Endothelial cell of umbilical vein (primary cell): Measurements from ENCODE around the gene SKA1. TPM values are rescaled to one million over a fixed set of nuclear protein-coding genes. Genes with fewer than 3 reads are reported as not detected.
A peak's percentile ranks its signal among the peaks of the same experiment; 100 is the strongest.

Experiments used
- BruUV-seq: library from RNA; stranded (reverse); fragments of 400-500 nt; replicated peaks from 2 replicates; lab custom pipeline; 2021; lab: Mats Ljungman, UMichigan
- CTCF ChIA-PET: fragments of 300-600, 350-600 bp; sonication (Branson Sonifier 250); formaldehyde crosslinking; loops from one replicate; lab custom pipeline; 2021; ENCODE audit warnings: antibody characterized with exemption, inconsistent platforms; lab: Charles Lee
- POLR2A ChIA-PET: fragments of 300-600, 350-600 bp; sonication (Branson Sonifier 250); formaldehyde crosslinking; loops from one replicate; lab custom pipeline; 2021; ENCODE audit warnings: antibody characterized with exemption, inconsistent platforms; lab: Charles Lee
- DNase-seq: peaks from one replicate; pipeline ENCODE4 v3.0.0-alpha.2; 2011; ENCODE audit warnings: low read depth, low spot score
- FAIRE-seq: peaks from 2 replicates; lab custom pipeline; 2011; peaks lifted over from hg19 to GRCh38; lab: Jason Lieb, UNC
- H2AFZ ChIP-seq: 2 replicates; pipeline ENCODE4 v1.6.0; 2012; ENCODE audit warnings: low read depth, low read length, control low read depth, inconsistent platforms
- H3K27ac ChIP-seq: 2 replicates; pipeline ENCODE4 v1.5.1; 2011; ENCODE audit warnings: low read depth, mild to moderate bottlenecking, control low read depth, low read length, moderate library complexity; ENCODE audit not compliant: insufficient read depth
- H3K27me3 ChIP-seq, 2 experiments: 2 replicates each; pipeline versions ENCODE4 v1.6.0 to v1.6.1; 2011; ENCODE audit warnings: low read length in 2 of 2, mixed read lengths in 1 of 2; ENCODE audit not compliant: control insufficient read depth in 2 of 2, insufficient read depth in 2 of 2
- H3K36me3 ChIP-seq, 2 experiments: 2 replicates in 1 of 2; 3 replicates in 1 of 2; pipeline ENCODE4 v1.5.1; 2011; ENCODE audit warnings: low read length in 2 of 2, mild to moderate bottlenecking in 1 of 2, moderate library complexity in 1 of 2; ENCODE audit not compliant: control insufficient read depth in 2 of 2, insufficient read depth in 2 of 2; ENCODE audit errors: extremely low read depth in 1 of 2
- H3K4me1 ChIP-seq: 3 replicates; pipeline ENCODE4 v1.5.1; 2011; ENCODE audit warnings: mild to moderate bottlenecking, low read length; ENCODE audit not compliant: control insufficient read depth, insufficient read depth; ENCODE audit errors: extremely low read depth
- H3K4me2 ChIP-seq: 2 replicates; pipeline ENCODE4 v1.6.1; 2011; ENCODE audit warnings: low read length, control low read depth, mixed read lengths; ENCODE audit not compliant: insufficient read depth
- H3K4me3 ChIP-seq, 3 experiments: fragments of 200-600 bp in 1 of 3; sonication (generic), shearing (Covaris generic) in 1 of 3; replicated peaks in 1 of 3; 2 replicates each; pipeline ENCODE4 v1.5.1; 2011 to 2016; ENCODE audit warnings: control low read depth in 3 of 3, low read length in 3 of 3, mild to moderate bottlenecking in 2 of 3, inconsistent platforms in 1 of 3, low read depth in 1 of 3, moderate library complexity in 1 of 3; ENCODE audit not compliant: insufficient read depth in 1 of 3
- H3K79me2 ChIP-seq: 2 replicates; pipeline ENCODE4 v1.6.0; 2012; ENCODE audit warnings: low read length, inconsistent platforms; ENCODE audit not compliant: control insufficient read depth, insufficient read depth
- H3K9ac ChIP-seq: replicated peaks from 2 replicates; pipeline ENCODE3; 2011; ENCODE audit warnings: low read length, control low read depth; ENCODE audit not compliant: insufficient read depth; ENCODE audit errors: extremely low read depth
- H3K9me1 ChIP-seq: replicated peaks from 3 replicates; pipeline ENCODE4 v1.6.0; 2011; ENCODE audit warnings: mild to moderate bottlenecking, low read length; ENCODE audit not compliant: control insufficient read depth, insufficient read depth; ENCODE audit errors: extremely low read depth
- H3K9me3 ChIP-seq: replicated peaks from 2 replicates; pipeline ENCODE4 v1.5.1; 2012; ENCODE audit warnings: low read length, inconsistent platforms; ENCODE audit not compliant: control insufficient read depth, insufficient read depth
- H4K20me1 ChIP-seq: replicated peaks from 2 replicates; pipeline ENCODE3; 2011; ENCODE audit warnings: mild to moderate bottlenecking, low read length; ENCODE audit not compliant: control insufficient read depth, insufficient read depth; ENCODE audit errors: extremely low read depth
- EZH2 ChIP-seq: IDR thresholded peaks from 2 replicates; pipeline ENCODE4 v1.6.1; 2012; ENCODE audit warnings: borderline replicate concordance, low read depth, mild to moderate bottlenecking, moderate library complexity, low read length, inconsistent platforms; ENCODE audit not compliant: severe bottlenecking
- FOS ChIP-seq: IDR thresholded peaks from 2 replicates; pipeline ENCODE4 v1.6.1; 2011; ENCODE audit warnings: mild to moderate bottlenecking, low read length, moderate library complexity, borderline replicate concordance; ENCODE audit not compliant: insufficient read depth
- GATA2 ChIP-seq: IDR thresholded peaks from 2 replicates; pipeline ENCODE4 v1.7.0; 2011; ENCODE audit warnings: low read depth, mild to moderate bottlenecking, moderate library complexity, mixed read lengths, low read length; ENCODE audit not compliant: insufficient read length, insufficient read depth
- JUN ChIP-seq: IDR thresholded peaks from 2 replicates; pipeline ENCODE4 v1.6.1; 2011; ENCODE audit warnings: borderline replicate concordance, low read depth; ENCODE audit not compliant: insufficient read length, insufficient read depth
- MYC ChIP-seq: IDR thresholded peaks from one replicate; pipeline ENCODE4 v1.6.1; 2011; ENCODE audit warnings: mild to moderate bottlenecking, low read depth, low read length
- POLR2A ChIP-seq: IDR thresholded peaks from 2 replicates; pipeline ENCODE4 v1.6.1; 2012; ENCODE audit warnings: low read depth, mild to moderate bottlenecking, control low read depth, low read length
- POLR2AphosphoS5 ChIP-seq: IDR thresholded peaks from 2 replicates; pipeline ENCODE4 v1.6.1; 2012; ENCODE audit warnings: low read depth, mild to moderate bottlenecking, control low read depth, low read length, moderate library complexity; ENCODE audit not compliant: insufficient read depth
- dilution Hi-C: fragments of 300-500 bp; cut with MboI; formaldehyde crosslinking; loops from one replicate; pipeline ENCODE4 v1.15.0; 2019; ENCODE audit warnings: low sequenced_read_pairs; ENCODE audit not compliant: extremely low pct_ligation_motif_present
- intact Hi-C: fragments of 100-400 bp; cut with micrococcal nuclease; formaldehyde crosslinking; loops from one replicate; pipeline ENCODE4 v1.10.0; 2022
- polyA plus RNA-seq, 4 experiments: library from polyadenylated mRNA; depleted of rRNA in 3 of 4; stranded (reverse) in 3 of 4; unstranded in 1 of 4; fragments of >200 nt; gene quantifications; 2 replicates each; pipeline versions ENCODE4 v1.2.1 to v1.2.3, GENCODE V29; 2011 to 2012; ENCODE audit warnings: missing spikeins in 1 of 4
- total RNA-seq: library from RNA; stranded (reverse); gene quantifications from 2 replicates; pipeline ENCODE4 v1.2.3, GENCODE V29; 2021
- TF ChIP-seq, protein P1 (sequence below): IDR thresholded peaks from 2 replicates; pipeline ENCODE4 v1.6.1; 2011; ENCODE audit not compliant: insufficient read depth, insufficient read length
- TF ChIP-seq, protein P2 (sequence below), 2 donors: IDR thresholded peaks; 1 replicate in 1 of 2; 2 replicates in 1 of 2; pipeline ENCODE4 v1.5.1; 2011; ENCODE audit warnings: low read length in 2 of 2, mild to moderate bottlenecking in 2 of 2, moderate library complexity in 2 of 2, control low read depth in 1 of 2, inconsistent platforms in 1 of 2, low read depth in 1 of 2; ENCODE audit not compliant: insufficient read depth in 1 of 2; ENCODE audit errors: extremely low read depth in 1 of 2

The SKA1 gene
- total and polyA plus RNA-seq, 2 donors (not counting 3 experiments of a cell fraction or from before 2014, with no cell fraction given), result 8.7 to 23.9 TPM

DNA sequence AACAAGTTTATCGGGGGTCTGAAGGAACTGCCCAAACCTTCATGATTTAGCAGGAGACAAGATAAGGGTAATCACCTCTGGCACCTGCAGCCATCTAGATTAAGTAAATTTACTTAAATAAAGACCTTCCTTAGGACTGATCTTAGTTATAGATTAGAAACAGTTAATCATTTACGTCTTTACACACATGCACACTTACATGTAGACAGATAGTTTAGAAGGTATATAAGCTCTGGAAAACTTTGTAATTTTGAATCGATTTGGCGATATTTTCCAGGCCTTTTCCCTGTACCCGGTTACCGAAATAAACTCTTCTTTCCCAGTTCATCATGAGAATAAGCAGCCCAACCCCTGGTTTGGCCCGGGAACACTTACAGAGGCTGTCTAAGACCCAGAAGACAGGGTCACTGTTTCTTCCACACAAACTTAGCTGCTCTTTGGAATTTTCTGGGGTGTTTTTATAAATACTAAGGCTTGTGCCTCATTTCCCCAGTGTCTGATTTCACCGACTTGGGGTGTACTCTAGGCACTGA, 560 bp upstream of the SKA1 start:
- TSS peak; percentile 89 for BruUV-seq
- Histone ChIP-seq H3K79me2 (peaks cover 15% of the 10 kb centered on the region), H3K27ac (peak overlapping the region; percentile 16), H3K9ac (peak overlapping the region; percentile 20), H3K36me3 (no peaks in the 10 kb centered on the region), H2AFZ (peak overlapping the region; percentile 88), H3K4me1 (peaks cover 9% of the 10 kb centered on the region), H3K9me1 (no peaks in the 10 kb centered on the region), H3K9me3 (no peaks in the 10 kb centered on the region), H3K4me2 (peak overlapping the region; percentile 66), H4K20me1 (no peaks in the 10 kb centered on the region), H3K4me3 (peak overlapping the region in 2 of 3 experiments; percentile 33 to 49), H3K27me3 (peaks cover 0 to 3% of the 10 kb centered on the region in 2 experiments)
- FAIRE-seq (no peak), DNase-seq (no peak)
- dilution Hi-C loops, result no loop called here
- intact Hi-C loops, result loop anchor here (2.0 kb wide), 2 partner anchors 87 to 107 kb away; partner anchors contain the start of genes CFAP53 and CXXC1
- ChIA-PET POLR2A (interaction anchor here (0.5 kb wide), 1 partner anchor 229 kb away, joined by 3 read pairs; no protein-coding TSS in a partner anchor), CTCF (interaction anchor here (0.9 to 3.1 kb wide), 2 partner anchors 17 to 106 kb away, joined by 3 to 17 read pairs; no protein-coding TSS in a partner anchor)
- TF ChIP-seq MYC (no peak), EZH2 (no peak), POLR2A (no peak), FOS (no peak), POLR2AphosphoS5 (no peak), JUN (no peak), GATA2 (no peak)
- TF ChIP-seq, protein P1, sequence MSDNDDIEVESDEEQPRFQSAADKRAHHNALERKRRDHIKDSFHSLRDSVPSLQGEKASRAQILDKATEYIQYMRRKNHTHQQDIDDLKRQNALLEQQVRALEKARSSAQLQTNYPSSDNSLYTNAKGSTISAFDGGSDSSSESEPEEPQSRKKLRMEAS, result no peak
- TF ChIP-seq, protein P2, sequence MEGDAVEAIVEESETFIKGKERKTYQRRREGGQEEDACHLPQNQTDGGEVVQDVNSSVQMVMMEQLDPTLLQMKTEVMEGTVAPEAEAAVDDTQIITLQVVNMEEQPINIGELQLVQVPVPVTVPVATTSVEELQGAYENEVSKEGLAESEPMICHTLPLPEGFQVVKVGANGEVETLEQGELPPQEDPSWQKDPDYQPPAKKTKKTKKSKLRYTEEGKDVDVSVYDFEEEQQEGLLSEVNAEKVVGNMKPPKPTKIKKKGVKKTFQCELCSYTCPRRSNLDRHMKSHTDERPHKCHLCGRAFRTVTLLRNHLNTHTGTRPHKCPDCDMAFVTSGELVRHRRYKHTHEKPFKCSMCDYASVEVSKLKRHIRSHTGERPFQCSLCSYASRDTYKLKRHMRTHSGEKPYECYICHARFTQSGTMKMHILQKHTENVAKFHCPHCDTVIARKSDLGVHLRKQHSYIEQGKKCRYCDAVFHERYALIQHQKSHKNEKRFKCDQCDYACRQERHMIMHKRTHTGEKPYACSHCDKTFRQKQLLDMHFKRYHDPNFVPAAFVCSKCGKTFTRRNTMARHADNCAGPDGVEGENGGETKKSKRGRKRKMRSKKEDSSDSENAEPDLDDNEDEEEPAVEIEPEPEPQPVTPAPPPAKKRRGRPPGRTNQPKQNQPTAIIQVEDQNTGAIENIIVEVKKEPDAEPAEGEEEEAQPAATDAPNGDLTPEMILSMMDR (IDR thresholded peaks at IDR 0.05; ENCODE audit: extremely low read depth in 1 of 2, insufficient read depth in 1 of 2, low read depth in 1 of 2, low read length in 2 of 2), result no peak
